AG04449 (cell line): ENCODE data around the gene FGF3.

Experiments
- CTCF ChIA-PET: fragments of 350-600 bp; formaldehyde crosslinking; extraction: SDS; loops from one replicate; lab custom pipeline; 2021; ENCODE audit warnings: antibody characterized with exemption; lab: Yijun Ruan, JAX
- POLR2A ChIA-PET: fragments of 400-600, 350-600 bp; formaldehyde crosslinking; extraction: SDS; loops from one replicate; lab custom pipeline; 2020; ENCODE audit warnings: antibody characterized with exemption, inconsistent platforms; lab: Yijun Ruan, JAX
- DNase-seq: peaks from one replicate; pipeline ENCODE4 v3.0.0-alpha.2; 2010; ENCODE audit warnings: low read depth, low spot score
- H3K4me3 ChIP-seq: 2 replicates; pipeline ENCODE4 v1.5.1; 2011; ENCODE audit warnings: low read depth, mild to moderate bottlenecking, control low read depth, low read length
- CTCF ChIP-seq: IDR thresholded peaks from one replicate; pipeline ENCODE4 v1.5.1; 2011; ENCODE audit warnings: mild to moderate bottlenecking, moderate library complexity, low read length, control low read depth, inconsistent platforms; ENCODE audit not compliant: insufficient read depth; ENCODE audit errors: missing control alignments

FGF3 gene

DNA sequence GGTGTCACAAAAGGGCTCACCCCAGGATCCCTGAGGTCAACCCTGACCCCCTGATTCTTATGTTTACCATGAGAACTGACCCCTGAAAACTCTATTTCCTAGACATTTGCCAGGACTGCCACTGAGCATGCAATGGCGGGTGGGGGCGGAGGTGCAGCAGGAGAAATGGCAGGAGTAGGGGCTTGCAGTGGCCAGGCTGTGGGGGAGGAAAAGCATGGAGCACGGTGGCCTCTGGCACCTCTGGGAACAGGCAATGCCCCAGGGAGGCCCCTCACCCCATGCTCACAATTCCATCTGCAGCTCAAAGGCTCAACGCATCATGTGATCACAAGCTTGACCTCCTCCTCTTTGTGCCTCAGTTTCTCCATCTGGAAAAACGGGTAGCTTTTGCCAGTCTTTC lies 46.5 kb upstream of the FGF3 start:
- ChIA-PET POLR2A (no interaction called here), CTCF (interaction anchor here (0.7 to 1.0 kb wide), 2 partner anchors 23 to 180 kb away, joined by 3 to 4 read pairs; no protein-coding TSS in a partner anchor)
- no peak for TF ChIP-seq CTCF
- DNase-seq, result no peak
- H3K4me3 ChIP-seq, result no peak overlapping the region

DNA sequence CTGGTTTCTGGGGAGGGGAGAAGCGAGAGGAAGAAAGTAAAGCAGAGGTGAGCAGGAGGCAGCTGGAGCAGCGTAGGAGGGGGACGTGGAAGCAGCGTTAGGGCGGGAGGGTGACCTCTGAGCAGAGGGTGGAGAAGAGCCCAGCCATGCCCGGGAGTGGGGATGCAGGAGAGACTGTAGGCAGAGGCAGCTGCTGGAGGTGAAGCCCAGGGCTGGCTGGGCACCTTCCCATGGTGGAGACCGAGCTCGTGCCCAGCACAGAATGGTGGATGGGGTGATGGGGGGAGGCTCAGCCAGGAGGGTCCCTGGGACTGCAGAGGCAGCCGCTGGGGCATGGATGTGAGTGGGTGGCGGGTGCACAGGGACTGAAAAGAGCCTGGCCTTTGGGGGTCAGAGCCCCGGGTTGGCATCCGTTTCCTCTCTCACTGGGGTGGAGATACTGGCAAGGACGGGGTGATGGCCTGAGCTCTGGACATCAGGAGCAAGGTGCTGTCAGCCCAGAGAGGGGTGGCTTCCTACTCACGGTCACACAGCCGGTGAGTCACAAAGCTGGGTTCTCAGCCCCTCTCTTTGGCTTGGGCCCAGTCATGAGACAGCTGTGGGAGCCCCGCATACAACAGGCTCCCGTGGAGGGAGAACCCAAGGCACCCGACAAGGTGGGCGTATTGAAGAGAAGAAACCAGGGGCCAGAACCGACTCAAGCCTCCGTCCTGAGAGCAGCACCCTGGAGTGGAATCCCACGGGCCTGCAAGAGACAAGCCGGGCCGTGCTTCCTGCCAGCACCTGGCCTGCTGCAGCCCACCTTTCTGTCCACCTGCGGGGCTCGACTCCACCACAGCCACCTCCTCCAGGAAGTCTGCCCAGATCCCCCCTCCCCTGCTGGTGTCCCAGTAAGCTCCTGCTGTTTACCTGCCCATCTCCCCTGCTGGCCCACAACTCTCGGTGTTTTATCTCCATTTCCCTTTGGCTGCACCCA lies 45.8 kb upstream of the FGF3 start:
- H3K4me3 ChIP-seq, result no peak overlapping the region
- CTCF ChIA-PET, result interaction anchor here (1.0 kb wide), 1 partner anchor 24 kb away, joined by 4 read pairs; no protein-coding TSS in a partner anchor
- DNase-seq, result no peak
- no peak for TF ChIP-seq CTCF
- POLR2A ChIA-PET, result no interaction called here

GRCh38 chr11:69863544-69864200 lies 44.5 kb upstream of the FGF3 start:
- H3K4me3 ChIP-seq, result no peak overlapping the region
- ChIA-PET CTCF (interaction anchor here (1.4 kb wide), 1 partner anchor 22 kb away, joined by 3 read pairs; no protein-coding TSS in a partner anchor), POLR2A (no interaction called here)
- no peak for TF ChIP-seq CTCF
- DNase-seq, result no peak

DNA sequence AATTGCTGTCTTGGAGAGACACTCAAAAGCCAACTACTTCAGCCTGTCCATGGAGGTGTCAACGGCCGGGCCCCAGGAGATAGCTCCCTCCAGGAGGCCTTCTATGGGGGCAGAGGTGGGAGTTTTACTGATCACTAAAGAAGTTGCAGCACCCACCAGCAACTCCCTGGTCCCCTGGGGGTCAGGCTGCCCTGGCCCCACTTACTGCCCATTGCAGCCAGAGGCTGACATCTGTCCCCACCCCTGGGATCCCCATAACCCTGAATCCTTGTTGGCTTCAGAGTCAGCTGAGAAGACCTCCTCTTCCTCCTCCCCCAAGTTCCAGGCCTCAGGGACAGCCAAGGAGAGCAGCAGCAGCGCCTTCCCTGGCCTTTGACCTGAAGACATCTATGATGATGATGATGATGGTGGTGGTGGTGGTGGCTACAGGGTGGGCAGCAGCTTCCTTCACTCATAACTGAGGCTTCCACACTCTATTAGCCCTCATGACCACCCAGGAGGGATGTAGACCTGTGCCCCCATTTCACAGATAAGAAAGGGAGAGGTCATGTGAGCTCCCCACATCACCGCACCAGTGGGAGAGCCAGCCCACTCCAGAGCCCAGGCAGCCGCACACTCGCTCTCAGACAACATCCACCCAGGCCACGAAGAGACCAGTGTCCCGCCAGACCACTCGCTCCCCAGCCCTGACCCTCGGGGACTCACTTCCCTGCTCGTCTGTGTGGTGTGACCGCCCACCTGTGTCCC lies 43.8 kb upstream of the FGF3 start:
- ChIA-PET CTCF (interaction anchor here (1.4 kb wide), 1 partner anchor 23 kb away, joined by 3 read pairs; no protein-coding TSS in a partner anchor), POLR2A (no interaction called here)
- H3K4me3 ChIP-seq, result no peak overlapping the region
- DNase-seq, result no peak
- TF ChIP-seq CTCF, result no peak

- CTCF ChIA-PET, result interaction anchor here (1.4 kb wide), 1 partner anchor 24 kb away, joined by 3 read pairs; no protein-coding TSS in a partner anchor
- POLR2A ChIA-PET, result no interaction called here
Measured at GRCh38 chr11:69862331-69862771, 43.1 kb upstream of the FGF3 start.

More at GRCh38 chr11:69862331-69862771, 43.1 kb upstream of the FGF3 start:
- DNase-seq, result no peak
- TF ChIP-seq CTCF, result no peak
- no peak overlapping the region for H3K4me3 ChIP-seq
